Stimulated activated CD4-positive, alpha-beta T cell treated with anti-CD3 and anti-CD28 coated beads, Interleukin-4, amount 100 ng/mL, for 24 hours (primary cell): Measurements from ENCODE around the gene SLC5A9.
A peak's percentile ranks its signal among the peaks of the same experiment; 100 is the strongest.
"Not testable (repeated sequence)": the region's sequence is repeated elsewhere in the genome, so short reads cannot be mapped to it uniquely, and the experiment has no call there.

Experiments used
- DNase-seq: peaks from one replicate; pipeline ENCODE4 v3.0.0-alpha.2; 2020

Gene SLC5A9

DNA sequence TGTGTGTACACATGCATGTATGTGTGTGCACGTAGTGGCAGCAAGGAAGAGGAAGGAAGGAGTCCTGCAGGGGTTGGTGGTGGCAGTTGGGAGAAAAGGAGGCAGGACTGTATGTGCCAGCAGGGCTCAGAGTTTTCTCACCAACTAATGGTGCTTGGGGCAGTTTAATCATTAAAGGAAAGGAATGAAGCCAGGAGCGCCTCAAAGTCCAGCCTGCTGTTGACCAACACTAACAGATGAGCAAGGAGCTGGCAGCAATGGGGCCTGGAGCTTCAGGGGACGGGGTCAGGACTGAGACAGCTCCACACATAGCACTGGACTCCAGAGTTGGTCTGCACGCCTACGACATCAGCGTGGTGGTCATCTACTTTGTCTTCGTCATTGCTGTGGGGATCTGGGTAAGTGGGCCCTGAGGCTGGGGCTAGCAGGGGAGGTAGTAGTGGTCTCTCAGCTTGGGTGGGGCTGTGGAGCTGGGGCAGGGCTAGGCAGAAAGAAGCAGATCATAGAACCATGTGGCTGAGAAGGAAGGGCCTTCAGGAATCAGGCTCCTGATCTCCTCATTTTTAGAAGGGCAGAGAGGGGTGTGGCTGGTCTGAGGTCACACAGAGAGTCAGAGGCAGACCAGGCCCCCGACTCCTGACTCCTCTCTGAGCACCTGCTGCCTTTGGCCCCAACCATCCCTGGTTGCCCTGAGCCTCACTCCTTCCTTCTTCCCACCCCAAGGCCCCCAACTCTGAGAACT lies at the start of gene SLC5A9:
Gene SLC5A9 (plus strand): TSS at position 216 of the 742 bp plus-strand sequence. CDS start 21 bp downstream, at position 237.
- DNase-seq = no peak

DNA sequence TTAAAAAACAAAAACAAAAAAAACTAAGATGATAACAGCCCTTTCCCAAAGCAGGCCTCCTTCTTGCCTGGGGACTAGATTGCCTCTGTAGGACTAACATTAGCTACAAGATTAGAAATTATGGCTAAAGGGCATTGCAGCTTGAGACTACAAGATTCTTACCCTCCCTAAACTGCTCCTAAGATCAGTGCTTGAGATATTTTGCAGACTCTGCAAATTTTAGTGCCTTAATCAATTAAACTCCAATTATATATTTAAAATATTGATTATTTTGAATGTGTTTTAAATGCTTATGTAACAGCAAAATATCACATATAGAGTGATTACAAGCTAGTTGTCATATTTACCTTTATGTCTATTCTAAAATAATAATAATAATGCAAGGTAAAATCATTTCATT lies 47.4 kb upstream of the SLC5A9 start:
- no peak for DNase-seq

DNA sequence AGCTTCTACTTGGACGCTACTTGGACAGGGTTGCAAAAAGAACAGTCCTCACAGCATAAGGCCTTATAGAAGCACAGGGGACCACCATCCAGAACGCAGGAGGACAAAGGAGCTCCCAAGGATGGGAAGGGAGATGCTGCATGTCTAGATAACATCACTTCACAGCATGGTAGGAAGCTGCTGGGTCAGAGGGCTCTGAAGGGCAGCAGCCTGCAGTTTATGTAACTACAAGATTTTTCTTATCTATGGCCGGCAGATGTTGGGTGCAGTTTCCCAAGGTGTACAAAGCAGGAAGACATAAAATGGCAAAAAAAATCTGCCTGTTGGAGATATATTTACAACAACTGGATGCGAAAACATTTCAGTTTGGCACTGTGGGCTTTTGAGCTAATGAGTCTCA lies 45.3 kb upstream of the SLC5A9 start:
- no peak for DNase-seq

DNA sequence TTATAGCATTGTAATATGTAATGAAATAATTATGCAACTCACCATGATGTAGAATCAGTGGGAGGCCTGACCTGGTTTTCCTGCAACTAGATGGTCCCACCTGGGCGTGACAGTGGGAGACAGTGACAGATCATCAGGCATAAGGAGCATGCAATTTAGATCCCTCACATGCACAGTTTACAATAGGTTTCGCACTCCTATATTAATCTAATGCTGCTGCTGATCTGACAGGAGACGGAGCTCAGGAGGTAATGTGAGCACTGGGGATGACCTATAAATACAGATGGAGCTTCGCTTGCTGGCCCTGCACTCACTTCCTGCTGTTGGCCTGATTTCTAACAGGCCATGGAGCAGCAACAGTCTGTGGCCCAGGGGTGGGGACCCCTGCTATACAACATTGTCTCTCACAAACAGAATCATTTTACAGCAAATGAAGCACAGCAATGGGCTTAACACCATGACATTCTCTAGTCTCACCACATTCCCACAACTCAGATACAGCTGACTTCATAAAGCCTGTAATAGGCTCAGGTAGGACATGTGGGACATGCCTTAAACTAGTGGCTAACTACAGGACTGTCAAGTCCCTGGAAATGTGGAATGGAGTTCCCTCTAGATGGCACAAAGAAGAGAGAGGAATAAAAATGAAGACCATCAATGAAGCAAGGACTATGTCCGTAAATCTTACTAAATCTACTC lies 40.7 kb upstream of the SLC5A9 start:
- no peak for DNase-seq

DNA sequence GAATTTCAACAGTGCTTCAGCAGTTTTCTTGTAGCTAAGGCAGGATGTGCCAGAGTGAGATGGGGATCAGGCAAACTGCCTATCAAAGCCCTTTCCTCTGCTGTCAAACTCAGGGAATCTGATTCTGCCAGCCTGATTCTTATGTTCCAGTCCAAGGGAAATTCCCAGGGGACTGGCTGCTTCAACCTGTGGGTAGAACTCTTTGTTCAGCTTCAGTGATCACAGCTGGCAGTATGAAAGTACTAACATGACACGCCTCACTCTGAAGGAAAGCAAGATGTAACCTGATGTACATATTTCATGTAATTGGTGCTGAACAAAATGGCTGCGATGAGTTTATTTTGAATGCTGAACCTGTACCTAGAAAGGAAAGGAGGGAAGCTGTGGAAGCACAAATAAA lies 40.1 kb upstream of the SLC5A9 start:
- no peak for DNase-seq

DNA sequence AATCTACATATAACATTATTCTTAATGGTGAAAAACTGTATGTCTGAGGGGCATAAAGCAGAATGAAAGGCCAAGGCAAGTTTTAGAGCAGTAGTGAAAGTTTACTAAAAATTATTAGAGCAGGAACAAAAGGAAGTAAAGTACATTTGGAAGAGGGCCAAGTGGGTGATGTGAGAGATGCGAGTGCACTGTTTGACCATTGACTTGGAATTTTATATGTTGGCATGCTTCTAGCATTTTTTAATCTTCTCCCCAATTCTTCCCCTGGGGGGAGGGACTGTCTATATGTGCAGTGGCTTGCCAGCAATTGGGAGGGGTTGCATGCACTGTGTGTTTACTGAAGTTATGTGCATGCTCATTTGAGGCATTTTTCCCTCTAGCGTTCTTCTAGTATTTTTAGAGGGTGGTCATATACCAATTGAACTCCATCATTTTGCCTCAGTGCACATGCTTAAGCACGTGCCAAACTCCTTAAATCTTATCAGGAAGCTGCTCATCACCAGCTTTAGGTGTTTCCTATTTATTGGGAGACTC lies 36.1 kb upstream of the SLC5A9 start:
- no peak for DNase-seq

DNA sequence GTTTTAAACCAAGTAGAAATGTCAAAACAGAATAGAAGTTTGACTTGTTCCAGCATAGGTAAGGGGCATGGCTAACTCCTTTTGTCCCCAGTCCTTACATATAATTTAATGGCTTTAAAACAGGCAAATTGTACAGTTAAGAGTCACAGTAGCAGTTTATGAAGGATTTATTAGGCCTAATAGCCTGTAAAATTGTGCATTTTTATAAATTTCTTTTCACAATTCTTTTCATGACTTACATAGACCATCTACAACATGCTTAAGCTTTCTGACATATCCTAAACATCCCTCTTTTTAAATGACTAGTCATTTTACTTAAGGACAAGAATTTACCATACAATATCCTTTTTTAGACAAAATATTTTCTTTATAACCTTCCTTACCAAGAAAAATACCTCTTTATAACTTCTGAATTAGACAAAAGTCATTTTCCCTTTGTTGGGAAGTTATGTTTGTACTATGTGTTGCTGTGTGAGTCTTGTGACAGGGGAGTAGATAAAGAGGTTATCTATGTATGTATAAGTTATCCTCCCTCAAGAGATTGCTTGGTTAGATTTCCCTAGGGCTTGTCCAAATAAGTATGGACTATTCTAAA lies 34.5 kb upstream of the SLC5A9 start:
- DNase-seq = no peak

DNA sequence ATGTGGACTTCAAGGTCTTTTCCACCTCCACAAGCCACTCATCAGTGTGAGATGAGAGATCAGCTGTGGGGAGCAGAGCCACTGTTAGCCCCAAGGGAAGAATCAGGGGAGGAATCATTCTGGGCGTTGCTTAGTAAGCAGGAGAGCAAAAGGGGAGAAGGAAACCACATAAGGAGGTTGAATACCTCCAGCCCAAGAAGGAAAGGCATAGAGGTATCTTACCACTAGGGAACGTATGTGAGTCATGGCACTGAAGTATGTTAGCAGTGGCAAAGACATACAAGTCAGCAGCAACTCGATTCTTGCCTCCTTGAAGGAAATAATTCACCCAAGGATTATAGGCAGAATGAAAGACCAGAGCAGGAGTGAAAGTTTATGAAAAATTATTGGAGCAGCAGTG lies 31.6 kb upstream of the SLC5A9 start:
- DNase-seq = no peak

DNA sequence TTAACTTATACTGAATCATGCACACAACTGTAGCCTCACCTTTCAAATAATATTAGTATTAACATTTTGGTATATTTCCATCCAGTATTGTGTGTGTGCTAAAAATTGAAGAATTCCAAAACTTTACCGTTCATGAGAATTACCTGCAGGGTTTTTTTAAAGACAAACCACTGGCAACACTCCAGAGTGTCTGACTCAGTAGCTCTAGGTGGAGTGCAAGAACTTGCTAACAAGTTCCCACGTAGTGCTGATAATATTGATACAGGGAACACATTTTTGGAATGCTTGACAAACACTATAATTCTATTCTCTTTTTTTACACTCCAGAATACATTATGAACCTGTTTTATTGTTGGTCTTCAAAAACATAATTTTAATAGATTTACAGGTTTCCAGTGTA lies 27.7 kb upstream of the SLC5A9 start:
- no peak for DNase-seq

DNA sequence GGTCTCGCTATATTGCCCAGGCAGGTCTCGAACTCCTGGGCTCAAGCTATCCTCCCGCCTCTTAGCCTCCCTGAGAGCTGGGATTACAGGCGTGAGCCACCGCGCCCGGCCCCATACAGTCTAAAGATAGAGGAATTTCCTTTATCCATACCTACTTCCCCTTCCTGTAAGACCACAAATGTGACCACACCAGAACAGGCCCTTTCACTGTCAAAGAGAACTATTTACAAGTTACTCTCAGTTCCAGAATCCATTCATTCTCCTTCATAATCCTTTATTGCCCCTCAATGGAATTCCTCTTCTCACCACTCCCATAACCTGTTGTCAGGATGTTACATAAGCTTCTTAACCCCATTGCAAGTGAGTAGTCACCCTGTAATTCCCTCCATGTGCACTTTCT lies 26.3 kb upstream of the SLC5A9 start:
- DNase-seq = no peak

DNA sequence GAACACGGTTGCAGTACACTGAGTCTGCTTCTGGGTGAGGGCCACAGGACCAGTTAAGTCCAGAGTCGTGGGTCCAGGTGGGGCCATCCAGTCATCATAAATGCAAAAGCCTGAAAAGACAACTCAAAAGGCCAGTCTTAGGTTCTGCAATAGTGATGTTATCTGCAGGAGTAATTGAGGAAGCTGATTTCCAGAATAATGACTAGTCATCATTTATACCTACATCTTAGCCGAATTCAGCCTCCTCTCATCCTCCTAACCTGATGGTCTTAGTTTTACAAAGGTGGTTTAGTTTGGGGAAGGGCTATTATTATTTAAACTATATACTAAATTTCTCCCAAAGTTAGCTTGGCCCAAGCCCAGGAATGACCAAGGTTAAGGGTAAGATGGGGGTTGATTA lies 23.5 kb upstream of the SLC5A9 start:
- DNase-seq = no peak

DNA sequence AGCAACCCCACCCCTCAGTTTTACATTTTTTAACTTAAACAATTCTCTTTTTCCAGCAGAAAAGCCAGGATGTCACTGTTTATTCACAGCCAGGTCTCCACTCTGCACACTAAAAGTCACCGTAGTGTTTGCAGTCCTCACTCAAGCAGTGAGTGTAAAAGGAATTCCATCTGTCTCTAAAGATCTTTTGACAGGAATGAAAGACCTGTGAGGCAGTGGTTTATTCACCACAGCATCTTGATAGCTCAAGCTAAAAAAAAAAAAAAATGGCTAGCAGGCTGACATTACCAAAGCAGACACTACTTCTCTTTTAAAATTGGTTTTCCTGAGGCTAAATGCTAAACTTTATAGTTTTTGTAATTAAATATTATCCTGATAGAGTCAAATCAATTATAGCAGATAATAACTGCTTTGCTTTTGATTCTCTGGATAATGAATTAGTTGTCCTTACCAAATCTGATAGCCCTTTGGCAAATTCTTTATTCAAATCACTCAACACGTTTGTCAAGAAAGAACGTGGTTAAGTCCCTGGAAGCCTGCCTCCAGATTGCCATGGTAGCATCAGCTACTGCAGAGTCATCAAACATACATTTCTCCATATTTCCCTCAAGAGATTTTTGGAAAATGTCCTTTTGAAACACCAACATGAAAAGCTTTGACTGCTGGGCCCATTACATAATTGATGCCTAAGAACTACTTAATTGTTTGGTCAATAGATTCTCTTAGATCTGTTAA lies 22.2 kb upstream of the SLC5A9 start:
- no peak for DNase-seq

DNA sequence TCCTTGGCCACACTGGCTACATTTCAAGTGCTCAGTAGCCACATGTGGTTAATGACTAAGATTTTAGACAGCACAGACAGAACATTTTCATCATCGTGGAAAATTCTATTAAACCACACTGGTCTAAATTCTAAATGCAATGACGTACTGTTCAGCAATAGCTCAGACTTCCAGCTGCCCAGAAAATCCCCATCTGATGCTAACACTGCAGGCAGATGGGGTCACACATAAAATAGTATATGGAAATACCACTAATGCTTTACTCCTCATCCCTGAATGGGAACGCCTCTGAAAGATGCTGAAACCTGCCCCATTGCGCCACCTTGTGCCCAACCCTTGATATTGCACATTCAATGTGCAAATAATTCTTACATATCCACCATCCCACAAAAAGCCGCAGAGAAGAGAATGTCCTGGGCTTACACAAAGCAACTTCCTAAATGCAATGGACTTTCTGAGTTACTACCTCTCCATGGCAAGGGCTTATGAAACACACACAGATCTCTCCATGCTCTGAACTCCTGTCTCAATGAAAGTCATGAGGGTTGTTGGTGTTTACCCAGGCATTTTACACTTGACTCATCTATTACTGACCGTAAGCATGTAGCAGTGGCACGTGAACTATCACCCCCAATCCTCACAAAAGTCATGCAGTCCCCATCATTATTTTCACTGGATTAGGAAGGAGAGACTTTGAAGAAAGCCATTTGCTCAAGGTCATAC lies 20.3 kb upstream of the SLC5A9 start:
- peak; percentile 53 for DNase-seq

DNA sequence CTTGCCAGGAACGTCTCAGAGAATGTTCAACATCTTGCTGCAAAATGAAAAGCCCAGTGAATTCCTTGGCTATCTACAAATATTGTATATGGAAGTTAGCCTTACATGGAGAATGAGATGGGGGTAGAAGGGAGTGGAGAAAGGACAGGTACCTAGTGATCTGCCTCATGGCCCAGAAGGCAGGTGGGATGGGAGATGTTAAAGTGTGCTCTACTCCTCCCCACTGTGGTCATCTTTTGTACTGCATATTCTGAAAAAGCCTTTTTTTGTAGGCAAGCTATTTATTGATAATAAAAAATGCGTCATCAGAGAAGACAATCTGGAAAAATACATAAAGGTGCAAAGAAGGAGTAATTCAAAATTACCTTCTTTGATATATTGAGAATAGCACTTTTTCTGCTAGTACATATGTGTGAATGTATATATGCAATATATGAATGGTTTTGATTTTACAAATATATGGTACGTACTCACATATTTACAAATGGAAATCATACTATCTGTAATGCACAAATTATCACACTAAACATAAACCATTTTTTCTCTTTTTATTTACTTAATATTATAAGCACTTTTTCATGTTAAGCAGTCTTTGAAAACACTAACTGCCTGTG lies 19.1 kb upstream of the SLC5A9 start:
- DNase-seq = no peak

DNA sequence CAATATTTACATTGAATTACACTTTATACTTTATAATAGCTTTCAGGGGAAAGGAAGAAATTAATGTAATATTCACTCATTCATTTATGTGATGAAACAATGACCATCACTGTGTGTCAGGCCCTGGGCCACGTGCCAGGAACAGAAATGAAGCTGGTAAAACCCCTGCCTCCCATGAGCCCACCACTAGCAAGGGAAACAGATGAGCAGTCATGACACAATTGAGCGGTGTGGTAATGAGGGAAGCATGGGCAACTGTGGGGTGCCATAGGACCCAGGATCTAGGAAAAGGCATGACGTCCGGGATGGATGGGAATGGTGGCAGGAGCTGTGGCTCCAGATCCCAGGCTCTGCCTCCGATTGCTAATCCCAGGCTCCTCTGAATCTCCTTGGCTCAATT lies 17.0 kb upstream of the SLC5A9 start:
- DNase-seq = no peak

DNA sequence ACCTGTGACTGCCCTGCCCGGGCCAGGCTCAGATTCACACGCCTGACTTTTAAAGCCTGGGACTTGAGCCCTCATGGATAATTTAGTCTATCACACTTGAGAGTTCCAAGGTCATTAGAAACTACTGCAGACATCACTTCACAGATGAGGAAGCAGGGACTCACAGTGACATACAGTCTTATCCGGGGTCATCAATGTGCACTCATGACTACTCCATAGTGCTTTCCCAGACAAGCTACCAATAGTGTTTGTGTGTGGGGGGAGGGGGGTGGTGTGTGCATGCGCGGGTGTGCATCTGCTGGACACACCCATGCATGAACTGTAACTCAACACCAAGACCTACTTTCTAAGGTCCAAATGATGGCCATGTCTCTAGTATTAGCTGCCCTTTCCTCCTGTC lies 16.1 kb upstream of the SLC5A9 start:
- no peak for DNase-seq

DNA sequence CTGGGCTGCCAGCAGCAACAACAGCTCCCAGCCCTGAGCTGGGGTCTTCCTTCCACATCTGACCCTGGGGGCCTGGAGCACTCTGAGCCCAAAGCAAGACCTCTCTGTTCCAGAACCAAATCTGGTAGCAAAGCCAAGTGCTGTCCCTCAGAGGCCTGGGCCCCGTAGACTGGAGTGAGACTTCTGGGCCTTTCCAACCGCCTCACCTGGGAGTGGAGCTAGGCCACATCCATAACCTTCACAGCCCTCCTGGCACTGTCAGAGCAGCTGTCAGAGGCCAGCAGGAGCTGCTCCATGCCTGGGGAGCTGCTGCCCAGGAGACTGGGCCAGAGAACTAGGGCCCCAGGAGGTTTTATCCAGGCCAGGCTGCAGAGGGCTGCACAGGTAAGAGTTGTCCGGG lies 15.4 kb upstream of the SLC5A9 start:
- no peak for DNase-seq

DNA sequence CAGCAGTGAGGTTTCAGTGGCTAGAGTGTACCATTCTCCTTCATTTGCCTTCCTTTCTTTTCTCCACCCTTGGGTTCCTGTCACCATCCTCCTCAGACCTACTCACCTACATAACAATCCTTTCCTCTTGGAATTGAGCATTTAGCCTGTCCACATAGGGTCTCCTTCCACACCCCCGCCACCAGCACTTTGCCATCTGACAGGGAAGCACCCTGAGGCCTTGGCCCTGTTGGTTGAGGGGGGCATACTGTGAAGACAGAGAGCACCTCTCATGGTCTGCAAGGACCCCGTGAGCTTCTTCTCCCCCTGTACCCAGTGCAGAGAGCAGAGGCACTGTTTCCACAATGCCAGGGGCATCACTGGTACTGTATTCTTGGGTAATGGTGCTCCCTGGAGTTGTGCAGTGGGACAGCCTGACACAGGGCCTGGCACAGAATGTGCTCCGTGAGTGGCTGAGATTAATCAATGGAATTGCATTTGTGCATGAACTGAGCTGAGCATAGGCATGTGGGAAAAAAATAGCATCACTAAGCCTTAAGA lies 14.9 kb upstream of the SLC5A9 start:
- no peak for DNase-seq

DNA sequence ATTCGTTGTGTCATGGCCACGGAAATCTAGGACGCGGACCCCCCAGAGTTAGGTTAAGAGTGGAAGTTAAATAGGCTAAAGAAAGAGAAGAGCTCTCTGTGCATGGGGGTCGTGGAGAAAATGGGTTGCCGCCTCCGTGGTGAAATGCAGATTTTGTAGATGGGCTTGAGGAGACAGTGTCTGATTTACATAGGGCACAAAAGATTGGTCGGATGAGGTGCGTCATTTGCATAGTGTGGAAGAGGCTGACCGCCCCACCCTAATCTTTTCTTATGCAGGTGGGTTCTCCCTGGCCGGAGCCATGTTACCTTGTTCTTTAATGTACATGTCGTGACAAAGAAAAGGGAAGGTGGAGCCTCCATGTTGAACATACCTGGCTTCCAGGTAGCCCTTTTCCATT lies 14.3 kb upstream of the SLC5A9 start:
- DNase-seq = no peak

DNA sequence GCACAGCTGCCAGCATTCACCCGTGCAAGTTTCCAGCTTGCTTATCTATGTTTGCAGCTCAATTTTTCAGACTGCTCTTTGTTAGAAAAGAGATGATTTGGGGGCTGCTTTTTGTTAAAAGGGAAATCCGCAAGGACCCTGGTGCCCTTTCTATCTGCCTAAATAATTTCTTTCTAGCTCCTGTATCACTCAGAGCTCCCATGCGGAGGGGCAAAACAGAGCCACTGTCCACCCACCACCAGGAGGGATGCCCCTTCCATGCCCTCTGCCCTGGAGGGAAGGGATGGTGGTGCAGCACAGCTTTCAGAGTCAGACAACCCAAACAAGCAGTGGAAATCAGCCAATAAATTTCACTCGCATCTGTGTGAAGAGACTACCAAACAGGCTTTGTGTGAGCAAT lies 13.9 kb upstream of the SLC5A9 start:
- no peak for DNase-seq

DNA sequence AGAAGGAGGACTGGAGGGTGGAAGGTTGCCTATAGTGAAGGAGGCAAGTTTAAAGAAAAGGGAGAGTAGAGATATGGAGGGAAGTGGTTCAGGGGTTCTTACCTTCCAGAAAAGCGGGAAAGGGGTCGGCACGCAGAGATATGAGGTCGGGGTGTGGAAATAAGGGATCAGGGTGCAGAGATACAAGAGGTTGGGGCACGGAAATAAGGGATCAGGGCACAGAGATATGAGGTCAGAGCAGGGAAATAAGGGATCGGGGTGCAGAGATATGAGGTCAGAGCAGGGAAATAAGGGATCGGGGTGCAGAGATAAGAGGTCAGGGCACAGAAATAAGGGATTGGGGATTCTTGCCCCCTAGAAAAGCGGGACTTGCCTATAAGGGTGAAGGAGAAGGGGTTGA lies 9.1 kb upstream of the SLC5A9 start:
- DNase-seq = not testable (repeated sequence)

DNA sequence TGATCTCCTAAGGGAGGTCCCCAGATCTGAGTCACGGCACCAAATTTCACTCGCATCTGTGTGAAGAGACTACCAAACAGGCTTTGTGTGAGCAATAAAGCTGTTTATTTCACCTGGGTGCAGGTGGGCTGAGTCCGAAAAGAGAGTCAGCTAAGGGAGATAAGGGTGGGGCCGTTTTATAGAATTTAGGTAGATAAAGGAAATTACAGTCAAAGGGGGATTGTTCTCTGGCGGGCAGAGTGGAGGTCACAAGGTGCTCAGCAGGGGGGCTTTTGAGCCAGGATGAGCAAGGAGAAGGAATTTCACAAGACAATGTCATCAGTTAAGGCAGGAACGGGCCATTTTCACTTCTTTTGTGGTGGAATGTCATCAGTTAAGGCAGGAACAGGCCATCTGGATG lies 8.2 kb upstream of the SLC5A9 start:
- not testable (repeated sequence) for DNase-seq
